ENCODE results near the gene ZBTB47. TPM values are rescaled to one million over a fixed set of nuclear protein-coding genes. Genes with fewer than 3 reads are reported as not detected.

Gene ZBTB47
- total and polyA plus RNA-seq, 2 experiments from 2014 or later = 7.0 to 14.2 TPM

GRCh38 chr3:42612217-42612616, 41.3 kb upstream of the ZBTB47 start:
- H3K36me3 ChIP-seq (replicated peaks; ENCODE audit: insufficient read depth, low read depth) = no peaks in the 10 kb centered on the region
- 91% methylated on average over 1 of the region's 1 CpG for WGBS (ENCODE audit: low lambda C conversion rate, missing lambda C conversion rate)
- H3K4me2 ChIP-seq = no peak overlapping the region
- H3K27ac ChIP-seq = no peak overlapping the region
- no peak for TF ChIP-seq EZH2phosphoT487 (IDR thresholded peaks at IDR 0.05; ENCODE audit: low read depth, severe bottlenecking, unreplicated experiment)
- no peak for TF ChIP-seq EZH2 (IDR thresholded peaks at IDR 0.05; ENCODE audit: borderline replicate concordance)
- TF ChIP-seq CTCF (IDR thresholded peaks at IDR 0.05; ENCODE audit: poor library complexity) = no peak
- no peaks in the 10 kb centered on the region for H3K9me2 ChIP-seq (replicated peaks; ENCODE audit: insufficient read depth)
- no peak for DNase-seq (ENCODE audit: low spot score)
- H3K4me3 ChIP-seq = no peak overlapping the region
- no peaks in the 10 kb centered on the region for H3K4me1 ChIP-seq (ENCODE audit: insufficient read depth)
- H3K9me3 ChIP-seq (ENCODE audit: low read depth) = no peaks in the 10 kb centered on the region
- peaks cover 99% of the 10 kb centered on the region for H3K79me2 ChIP-seq
- H3K27me3 ChIP-seq = no peaks in the 10 kb centered on the region
- H4K20me1 ChIP-seq (ENCODE audit: insufficient read depth, poor library complexity, severe bottlenecking) = peaks cover 96% of the 10 kb centered on the region
- no peak overlapping the region for H2AFZ ChIP-seq

- TF ChIP-seq EZH2 (IDR thresholded peaks at IDR 0.05; ENCODE audit: borderline replicate concordance) = no peak
- TF ChIP-seq EZH2phosphoT487 (IDR thresholded peaks at IDR 0.05; ENCODE audit: low read depth, severe bottlenecking, unreplicated experiment) = no peak
- Histone ChIP-seq H2AFZ (no peak overlapping the region), H3K4me2 (no peak overlapping the region), H3K79me2 (peaks cover 100% of the 10 kb centered on the region), H3K27ac (no peak overlapping the region), H3K27me3 (no peaks in the 10 kb centered on the region), H4K20me1 (ENCODE audit: insufficient read depth, poor library complexity, severe bottlenecking) (peaks cover 98% of the 10 kb centered on the region), H3K4me1 (ENCODE audit: insufficient read depth) (no peaks in the 10 kb centered on the region), H3K9me3 (ENCODE audit: low read depth) (no peaks in the 10 kb centered on the region), H3K36me3 (replicated peaks; ENCODE audit: insufficient read depth, low read depth) (no peaks in the 10 kb centered on the region), H3K9me2 (replicated peaks; ENCODE audit: insufficient read depth) (no peaks in the 10 kb centered on the region), H3K4me3 (no peak overlapping the region)
- WGBS (ENCODE audit: low lambda C conversion rate, missing lambda C conversion rate) = 94% methylated on average over 3 of the region's 3 CpGs
- no peak for DNase-seq (ENCODE audit: low spot score)
Measured at GRCh38 chr3:42612928-42613327, 40.6 kb upstream of the ZBTB47 start.

- H3K27me3 ChIP-seq = no peaks in the 10 kb centered on the region
- DNase-seq (ENCODE audit: low spot score) = no peak
- H3K4me3 ChIP-seq = no peak overlapping the region
- H3K9me3 ChIP-seq (ENCODE audit: low read depth) = no peaks in the 10 kb centered on the region
- no peak overlapping the region for H2AFZ ChIP-seq
- peaks cover 93% of the 10 kb centered on the region for H4K20me1 ChIP-seq (ENCODE audit: insufficient read depth, poor library complexity, severe bottlenecking)
- no peak overlapping the region for H3K4me2 ChIP-seq
- H3K36me3 ChIP-seq (replicated peaks; ENCODE audit: insufficient read depth, low read depth) = no peaks in the 10 kb centered on the region
- H3K27ac ChIP-seq = no peak overlapping the region
- H3K9me2 ChIP-seq (replicated peaks; ENCODE audit: insufficient read depth) = no peaks in the 10 kb centered on the region
- TF ChIP-seq EZH2 (IDR thresholded peaks at IDR 0.05; ENCODE audit: borderline replicate concordance) (no peak), CTCF (IDR thresholded peaks at IDR 0.05; ENCODE audit: poor library complexity) (peak; percentile 39), EZH2phosphoT487 (IDR thresholded peaks at IDR 0.05; ENCODE audit: low read depth, severe bottlenecking, unreplicated experiment) (no peak)
- no peaks in the 10 kb centered on the region for H3K4me1 ChIP-seq (ENCODE audit: insufficient read depth)
- 95% methylated on average over 2 of the region's 2 CpGs for WGBS (ENCODE audit: low lambda C conversion rate, missing lambda C conversion rate)
- peaks cover 98% of the 10 kb centered on the region for H3K79me2 ChIP-seq
Measured at GRCh38 chr3:42613462-42613861, 40.0 kb upstream of the ZBTB47 start.

- Histone ChIP-seq H3K36me3 (replicated peaks; ENCODE audit: insufficient read depth, low read depth) (no peaks in the 10 kb centered on the region), H3K4me3 (no peak overlapping the region), H3K9me2 (replicated peaks; ENCODE audit: insufficient read depth) (no peaks in the 10 kb centered on the region), H4K20me1 (ENCODE audit: insufficient read depth, poor library complexity, severe bottlenecking) (no peaks in the 10 kb centered on the region), H3K4me1 (ENCODE audit: insufficient read depth) (no peaks in the 10 kb centered on the region), H3K9me3 (ENCODE audit: low read depth) (no peaks in the 10 kb centered on the region), H3K79me2 (peaks cover 11% of the 10 kb centered on the region), H3K27me3 (no peaks in the 10 kb centered on the region), H2AFZ (no peak overlapping the region), H3K27ac (no peak overlapping the region), H3K4me2 (no peak overlapping the region)
- no peak for DNase-seq (ENCODE audit: low spot score)
- TF ChIP-seq EZH2phosphoT487 (IDR thresholded peaks at IDR 0.05; ENCODE audit: low read depth, severe bottlenecking, unreplicated experiment) = no peak
- no peak for TF ChIP-seq CTCF (IDR thresholded peaks at IDR 0.05; ENCODE audit: poor library complexity)
- no peak for TF ChIP-seq EZH2 (IDR thresholded peaks at IDR 0.05; ENCODE audit: borderline replicate concordance)
- WGBS (ENCODE audit: low lambda C conversion rate, missing lambda C conversion rate) = 84% methylated on average over 2 of the region's 2 CpGs
Measured at GRCh38 chr3:42631620-42632019, 21.9 kb upstream of the ZBTB47 start.

All from hepatocyte (in vitro differentiated cells).